PC-9 (cell line): Measurements from ENCODE around the gene LGALS9.

Source experiments
- CTCF ChIP-seq: fragments of 200-600 bp; sonication (generic); conservative IDR thresholded peaks from 2 replicates; pipeline ENCODE4 v1.6.1; 2017; ENCODE audit warnings: mixed run types, antibody characterized with exemption, mild to moderate bottlenecking, moderate library complexity
- EZH2 ChIP-seq: fragments of 200-600 bp; sonication (generic); IDR thresholded peaks from 2 replicates; pipeline ENCODE4 v1.8.0; 2017; ENCODE audit warnings: antibody characterized with exemption, low read depth

- TF ChIP-seq CTCF, result no peak
- TF ChIP-seq EZH2, result no peak
Observed at GRCh38 chr17:27582696-27583095, 48.3 kb upstream of the LGALS9 start.
